ENCODE measurements around the gene MYF6.

Gene MYF6

GRCh38 chr12:80707830-80708258 lies 410 bp downstream of the MYF6 start:
- no peak for DNase-seq (ENCODE audit: low read depth)

- no peak for DNase-seq (ENCODE audit: low read depth)
Measured at GRCh38 chr12:80708259-80708974, 983 bp downstream of the MYF6 start.

- no peak for DNase-seq (ENCODE audit: low read depth)
Measured at GRCh38 chr12:80708975-80709328, 1.5 kb downstream of the MYF6 start.

- no peak for DNase-seq (ENCODE audit: low read depth)
Measured at GRCh38 chr12:80709811-80710726, 2.6 kb downstream of the MYF6 start.

- DNase-seq (ENCODE audit: low read depth): no peak
Measured at GRCh38 chr12:80710727-80711449, 3.5 kb downstream of the MYF6 start.

GRCh38 chr12:80711866-80712265 lies 4.4 kb downstream of the MYF6 start:
- no peak for DNase-seq (ENCODE audit: low read depth)

- no peak for DNase-seq (ENCODE audit: low read depth)
Measured at GRCh38 chr12:80712866-80713265, 5.4 kb downstream of the MYF6 start.

- no peak for DNase-seq (ENCODE audit: low read depth)
Measured at GRCh38 chr12:80713419-80713818, 6.0 kb downstream of the MYF6 start.

GRCh38 chr12:80714055-80714454 lies 6.6 kb downstream of the MYF6 start:
- no peak for DNase-seq (ENCODE audit: low read depth)

- DNase-seq (ENCODE audit: low read depth): no peak
Measured at GRCh38 chr12:80714846-80715245, 7.4 kb downstream of the MYF6 start.

- DNase-seq (ENCODE audit: low read depth): no peak
Measured at GRCh38 chr12:80715713-80716249, 8.3 kb downstream of the MYF6 start.

GRCh38 chr12:80716696-80717469 lies 9.4 kb downstream of the MYF6 start, which contains the start of gene MYF5:
TSS of gene MYF5 (plus strand) at chr12:80716912. CDS start at chr12:80717064, 152 bp downstream.
- DNase-seq (ENCODE audit: low read depth): no peak

- no peak for DNase-seq (ENCODE audit: low read depth)
Measured at GRCh38 chr12:80717856-80718255, 10.4 kb downstream of the MYF6 start.

- DNase-seq (ENCODE audit: low read depth): no peak
Measured at GRCh38 chr12:80720516-80720915, 13.1 kb downstream of the MYF6 start.

GRCh38 chr12:80721326-80721725 lies 13.9 kb downstream of the MYF6 start:
- no peak for DNase-seq (ENCODE audit: low read depth)

- no peak for DNase-seq (ENCODE audit: low read depth)
Measured at GRCh38 chr12:80745851-80746505, 38.5 kb downstream of the MYF6 start.

- no peak for DNase-seq (ENCODE audit: low read depth)
Measured at GRCh38 chr12:80747800-80748199, 40.4 kb downstream of the MYF6 start.

- DNase-seq (ENCODE audit: low read depth): no peak
Measured at GRCh38 chr12:80749456-80749855, 42.0 kb downstream of the MYF6 start.

GRCh38 chr12:80752464-80752863 lies 45.0 kb downstream of the MYF6 start:
- no peak for DNase-seq (ENCODE audit: low read depth)

- DNase-seq (ENCODE audit: low read depth): no peak
Measured at GRCh38 chr12:80754274-80754673, 46.8 kb downstream of the MYF6 start.

- no peak for DNase-seq (ENCODE audit: low read depth)
Measured at GRCh38 chr12:80756875-80757274, 49.4 kb downstream of the MYF6 start.
